KMS-11 (cell line): ENCODE data around the gene KCNN2.

Experiments used
- H2AFZ ChIP-seq: fragments of 200-600 bp; sonication (generic); 2 replicates; pipeline ENCODE4 v1.6.1; 2016; ENCODE audit warnings: antibody characterized with exemption, mixed run types, low read depth
- H3K27ac ChIP-seq: fragments of 200-600 bp; sonication (generic); 2 replicates; pipeline ENCODE4 v1.6.1; 2016; ENCODE audit warnings: mild to moderate bottlenecking, mixed run types
- H3K27me3 ChIP-seq: fragments of 200-600 bp; sonication (generic); 2 replicates; pipeline ENCODE4 v1.6.1; 2017; ENCODE audit warnings: mild to moderate bottlenecking, low read depth, mixed run types, moderate library complexity; ENCODE audit not compliant: insufficient read depth
- H3K36me3 ChIP-seq: fragments of 200-600 bp; sonication (generic); 2 replicates; pipeline ENCODE4 v1.6.1; 2017; ENCODE audit warnings: mild to moderate bottlenecking, mixed run types; ENCODE audit not compliant: insufficient read depth
- H3K4me1 ChIP-seq: fragments of 200-600 bp; sonication (generic); 2 replicates; pipeline ENCODE4 v1.6.1; 2016; ENCODE audit warnings: mild to moderate bottlenecking, low read depth, mixed run types; ENCODE audit not compliant: poor library complexity, severe bottlenecking
- H3K4me2 ChIP-seq: fragments of 200-600 bp; sonication (generic); 2 replicates; pipeline ENCODE4 v1.7.0; 2016; ENCODE audit warnings: mild to moderate bottlenecking, mixed run types
- H3K4me3 ChIP-seq: fragments of 200-600 bp; sonication (generic); IDR thresholded peaks from 2 replicates; pipeline ENCODE4 v1.6.1; 2017; ENCODE audit warnings: low read depth, low read length, mixed read lengths; ENCODE audit not compliant: insufficient read depth
- H3K79me2 ChIP-seq: fragments of 200-600 bp; sonication (generic); 2 replicates; pipeline ENCODE4 v1.6.1; 2016; ENCODE audit warnings: low read depth, mixed run types; ENCODE audit not compliant: insufficient read depth
- H3K9ac ChIP-seq: fragments of 200-600 bp; sonication (generic); 2 replicates; pipeline ENCODE4 v1.6.1; 2016; ENCODE audit warnings: mild to moderate bottlenecking, mixed run types
- H4K20me1 ChIP-seq: fragments of 200-600 bp; sonication (generic); 2 replicates; pipeline ENCODE4 v1.6.1; 2016; ENCODE audit warnings: mild to moderate bottlenecking, mixed run types; ENCODE audit not compliant: insufficient read depth
- TF ChIP-seq, protein P1 (sequence below): fragments of 200-600 bp; sonication (generic); conservative IDR thresholded peaks from 2 replicates; pipeline ENCODE4 v1.6.1; 2017; ENCODE audit warnings: low read depth, mild to moderate bottlenecking, antibody characterized with exemption, low read length, moderate library complexity, mixed read lengths

Gene KCNN2

GRCh38 chr5:114387433-114387832 is 25.6 kb downstream of the KCNN2 start:
- H4K20me1 ChIP-seq, result no peaks in the 10 kb centered on the region
- no peak overlapping the region for H3K4me2 ChIP-seq
- H3K36me3 ChIP-seq, result no peaks in the 10 kb centered on the region
- H3K79me2 ChIP-seq, result no peaks in the 10 kb centered on the region
- H3K4me3 ChIP-seq, result no peak overlapping the region
- no peak overlapping the region for H3K9ac ChIP-seq
- H3K27ac ChIP-seq, result no peak overlapping the region
- TF ChIP-seq, protein P1, sequence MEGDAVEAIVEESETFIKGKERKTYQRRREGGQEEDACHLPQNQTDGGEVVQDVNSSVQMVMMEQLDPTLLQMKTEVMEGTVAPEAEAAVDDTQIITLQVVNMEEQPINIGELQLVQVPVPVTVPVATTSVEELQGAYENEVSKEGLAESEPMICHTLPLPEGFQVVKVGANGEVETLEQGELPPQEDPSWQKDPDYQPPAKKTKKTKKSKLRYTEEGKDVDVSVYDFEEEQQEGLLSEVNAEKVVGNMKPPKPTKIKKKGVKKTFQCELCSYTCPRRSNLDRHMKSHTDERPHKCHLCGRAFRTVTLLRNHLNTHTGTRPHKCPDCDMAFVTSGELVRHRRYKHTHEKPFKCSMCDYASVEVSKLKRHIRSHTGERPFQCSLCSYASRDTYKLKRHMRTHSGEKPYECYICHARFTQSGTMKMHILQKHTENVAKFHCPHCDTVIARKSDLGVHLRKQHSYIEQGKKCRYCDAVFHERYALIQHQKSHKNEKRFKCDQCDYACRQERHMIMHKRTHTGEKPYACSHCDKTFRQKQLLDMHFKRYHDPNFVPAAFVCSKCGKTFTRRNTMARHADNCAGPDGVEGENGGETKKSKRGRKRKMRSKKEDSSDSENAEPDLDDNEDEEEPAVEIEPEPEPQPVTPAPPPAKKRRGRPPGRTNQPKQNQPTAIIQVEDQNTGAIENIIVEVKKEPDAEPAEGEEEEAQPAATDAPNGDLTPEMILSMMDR, result no peak
- H3K4me1 ChIP-seq, result no peaks in the 10 kb centered on the region
- H3K27me3 ChIP-seq, result no peaks in the 10 kb centered on the region
- H2AFZ ChIP-seq, result no peak overlapping the region

DNA sequence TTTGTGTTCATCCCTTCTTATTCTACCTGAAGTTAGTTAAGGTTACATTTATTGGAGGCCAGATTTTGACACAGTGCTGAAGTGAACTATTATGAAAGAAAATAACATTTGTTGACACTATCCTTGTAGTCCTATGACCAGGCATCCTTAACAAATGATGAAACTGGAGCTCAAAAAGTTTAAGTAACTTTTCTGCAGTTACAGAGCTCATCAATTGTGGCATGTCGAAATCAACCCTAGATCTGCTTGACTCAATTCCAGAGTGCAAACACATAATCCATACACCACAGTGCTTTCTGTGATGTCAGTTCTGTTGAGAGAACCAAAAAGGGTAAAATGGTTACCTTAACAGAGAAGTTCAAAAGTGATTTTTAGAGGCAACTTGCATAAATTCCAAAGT is 28.6 kb downstream of the KCNN2 start:
- no peaks in the 10 kb centered on the region for H4K20me1 ChIP-seq
- no peak overlapping the region for H3K9ac ChIP-seq
- TF ChIP-seq, protein P1, result no peak
- no peaks in the 10 kb centered on the region; the same call in 1 of the 2 replicates for H3K36me3 ChIP-seq
- no peak overlapping the region for H3K4me3 ChIP-seq
- no peak overlapping the region for H3K27ac ChIP-seq
- no peaks in the 10 kb centered on the region for H3K4me1 ChIP-seq
- H3K4me2 ChIP-seq, result no peak overlapping the region
- no peaks in the 10 kb centered on the region for H3K79me2 ChIP-seq
- H2AFZ ChIP-seq, result no peak overlapping the region
- H3K27me3 ChIP-seq, result no peaks in the 10 kb centered on the region

DNA sequence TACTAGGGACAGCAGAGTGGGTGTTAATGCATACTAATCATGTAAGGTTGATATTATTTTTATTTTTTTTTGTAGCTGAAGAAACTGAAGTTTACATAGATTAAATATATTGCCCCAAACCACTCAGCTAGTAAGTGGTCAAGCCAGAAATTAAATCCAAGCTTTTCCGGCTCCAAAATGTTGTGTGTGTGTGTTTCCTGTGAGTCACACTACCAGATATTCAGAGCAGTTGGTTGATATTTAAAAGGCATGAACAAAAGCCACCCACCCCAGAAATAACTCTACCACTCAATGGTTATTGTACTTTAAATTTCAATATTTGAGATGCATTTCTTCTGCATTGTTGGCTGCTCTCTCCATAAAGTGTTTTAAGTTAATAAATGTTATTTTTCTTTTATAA is 29.5 kb downstream of the KCNN2 start:
- Histone ChIP-seq H3K36me3 (no peaks in the 10 kb centered on the region; the same call in 1 of the 2 replicates), H3K79me2 (no peaks in the 10 kb centered on the region), H3K4me2 (no peak overlapping the region), H4K20me1 (no peaks in the 10 kb centered on the region), H3K4me1 (no peaks in the 10 kb centered on the region), H3K27me3 (no peaks in the 10 kb centered on the region), H3K4me3 (no peak overlapping the region), H2AFZ (no peak overlapping the region), H3K27ac (no peak overlapping the region), H3K9ac (no peak overlapping the region)
- TF ChIP-seq, protein P1, result no peak

DNA sequence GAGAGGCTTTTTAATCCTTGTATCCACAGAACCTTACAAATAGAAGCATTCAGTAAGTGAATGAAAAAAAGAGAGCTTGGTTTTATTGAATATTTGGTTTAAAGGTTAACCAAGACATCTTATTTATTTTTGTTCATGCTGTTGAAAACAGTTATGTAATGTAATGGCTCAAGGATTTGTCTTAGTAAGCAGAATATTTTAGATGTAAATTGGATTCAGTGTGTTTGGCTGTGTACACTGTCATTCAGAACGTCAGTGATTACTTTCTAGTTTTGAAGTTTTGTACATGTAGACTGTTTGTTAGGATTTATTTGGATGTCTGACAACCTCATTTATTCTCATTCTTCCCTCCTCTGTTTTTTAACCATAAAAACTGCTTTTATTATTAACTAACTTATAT is 31.3 kb downstream of the KCNN2 start:
- no peaks in the 10 kb centered on the region for H4K20me1 ChIP-seq
- no peak overlapping the region for H3K9ac ChIP-seq
- H2AFZ ChIP-seq, result no peak overlapping the region
- no peak overlapping the region for H3K27ac ChIP-seq
- no peaks in the 10 kb centered on the region; the same call in 1 of the 2 replicates for H3K36me3 ChIP-seq
- H3K27me3 ChIP-seq, result no peaks in the 10 kb centered on the region
- no peaks in the 10 kb centered on the region for H3K79me2 ChIP-seq
- TF ChIP-seq, protein P1, result no peak
- H3K4me3 ChIP-seq, result no peak overlapping the region
- H3K4me2 ChIP-seq, result no peak overlapping the region
- H3K4me1 ChIP-seq, result no peaks in the 10 kb centered on the region
